Natural killer cell treated with Interleukin-12 subunit alpha and Interleukin-12 subunit beta and Interleukin-15 and Interleukin-18, amount 100 ng/mL, for 72 hours (primary cell): ENCODE data around the gene GRXCR2. TPM values are rescaled to one million over a fixed set of nuclear protein-coding genes. Genes with fewer than 3 reads are reported as not detected.
"Not testable (repeated sequence)": the region's sequence is repeated elsewhere in the genome, so short reads cannot be mapped to it uniquely, and the experiment has no call there.

Experiments
- ATAC-seq, 2 donors: fragments of 150-1000 bp; cut with Tn5 transposase in 1 of 2; sonication (Bioruptor Pico), chemical (Tn5 transposase) in 1 of 2; 2 replicates each; pipeline ENCODE4 v1.10.0; 2021
- DNase-seq: peaks from one replicate; pipeline ENCODE4 v3.0.0; 2022; ENCODE audit warnings: low spot score
- H3K27ac Mint-ChIP-seq, 2 donors: 1 replicate in 1 of 2; 2 replicates in 1 of 2; pipeline ENCODE4 v1.8.0; 2022; ENCODE audit warnings: mixed read lengths in 2 of 2, mild to moderate bottlenecking in 1 of 2, moderate library complexity in 1 of 2
- H3K27me3 Mint-ChIP-seq, 2 donors: 1 replicate in 1 of 2; 2 replicates in 1 of 2; pipeline ENCODE4 v1.8.0; 2022; ENCODE audit warnings: mixed read lengths in 2 of 2
- H3K36me3 Mint-ChIP-seq: one replicate; pipeline ENCODE4 v1.8.0; 2022; ENCODE audit warnings: mixed read lengths
- H3K4me1 Mint-ChIP-seq, 2 donors: 1 replicate in 1 of 2; 2 replicates in 1 of 2; pipeline ENCODE4 v1.8.0; 2022; ENCODE audit warnings: low read depth in 2 of 2, mixed read lengths in 2 of 2, mild to moderate bottlenecking in 1 of 2
- H3K4me3 Mint-ChIP-seq: one replicate; pipeline ENCODE4 v1.8.0; 2022; ENCODE audit warnings: mixed read lengths
- H3K9me3 Mint-ChIP-seq: 2 replicates; pipeline ENCODE4 v1.8.0; 2022; ENCODE audit warnings: mixed read lengths
- total RNA-seq, 2 donors: library from RNA; stranded (reverse); gene quantifications; one replicate each; pipeline ENCODE4 v1.2.3, GENCODE V29; 2022

GRXCR2 gene
- total RNA-seq, 2 donors from 2014 or later: not detected

- no peak overlapping the region for H3K4me3 Mint-ChIP-seq
- H3K4me1 Mint-ChIP-seq: peaks cover 9 to 10% of the 10 kb centered on the region in 2 donors
- DNase-seq (no peak), ATAC-seq (no peak)
- peaks cover 5 to 7% of the 10 kb centered on the region in 2 donors for H3K27me3 Mint-ChIP-seq
- no peak overlapping the region for H3K27ac Mint-ChIP-seq
- H3K9me3 Mint-ChIP-seq: no peaks in the 10 kb centered on the region
- no peaks in the 10 kb centered on the region for H3K36me3 Mint-ChIP-seq
Observed at GRCh38 chr5:145838276-145838675, 34.5 kb downstream of the GRXCR2 start.

GRCh38 chr5:145836241-145836640 lies 36.6 kb downstream of the GRXCR2 start:
- Mint-ChIP-seq H3K4me3 (peak overlapping the region; percentile 66), H3K4me1 (peaks cover 10 to 15% of the 10 kb centered on the region in 2 donors)
- H3K27me3 Mint-ChIP-seq, H3K9me3 Mint-ChIP-seq, H3K36me3 Mint-ChIP-seq, ATAC-seq, H3K27ac Mint-ChIP-seq, DNase-seq: not testable (repeated sequence)

GRCh38 chr5:145835848-145836239 lies 37.0 kb downstream of the GRXCR2 start:
- no peak for ATAC-seq

GRCh38 chr5:145834917-145835847 lies 37.6 kb downstream of the GRXCR2 start, which contains the start of gene PRELID2:
TSS of gene PRELID2 (minus strand) at chr5:145835342. CDS start at chr5:145835251, 91 bp downstream.
- peak within 1 kb of the TSS; percentile 69 for H3K4me3 Mint-ChIP-seq
- peaks cover 3 to 7% of the 10 kb centered on the region in 2 donors for H3K27me3 Mint-ChIP-seq
- DNase-seq (peak; percentile 86), ATAC-seq (peak; percentile 90 to 93)
- H3K27ac Mint-ChIP-seq: no peak within 1 kb of the TSS
- H3K4me1 Mint-ChIP-seq: peaks cover 12 to 22% of the 10 kb centered on the region in 2 donors
- no peaks in the 10 kb centered on the region for H3K9me3 Mint-ChIP-seq
- no peaks in the 10 kb centered on the region for H3K36me3 Mint-ChIP-seq

More at GRCh38 chr5:145835848-145836239, 37.0 kb downstream of the GRXCR2 start:
- Mint-ChIP-seq H3K27ac (no peak overlapping the region), H3K4me3 (peak overlapping the region; percentile 69), H3K9me3 (no peaks in the 10 kb centered on the region), H3K4me1 (peaks cover 10 to 16% of the 10 kb centered on the region in 2 donors), H3K36me3 (no peaks in the 10 kb centered on the region), H3K27me3 (peaks cover 3 to 7% of the 10 kb centered on the region in 2 donors)
- no peak for DNase-seq

- ATAC-seq: no peak
- H3K9me3 Mint-ChIP-seq: no peaks in the 10 kb centered on the region
- DNase-seq: no peak
- H3K27ac Mint-ChIP-seq: no peak overlapping the region
- peaks cover 12 to 24% of the 10 kb centered on the region in 2 donors for H3K4me1 Mint-ChIP-seq
- H3K36me3 Mint-ChIP-seq: no peaks in the 10 kb centered on the region
- H3K4me3 Mint-ChIP-seq: peak overlapping the region; percentile 69
- peaks cover 3 to 7% of the 10 kb centered on the region in 2 donors for H3K27me3 Mint-ChIP-seq
Observed at GRCh38 chr5:145834554-145834916, 38.3 kb downstream of the GRXCR2 start.

GRCh38 chr5:145833631-145834200 lies 39.1 kb downstream of the GRXCR2 start:
- ATAC-seq (no peak), DNase-seq (no peak)
- Mint-ChIP-seq H3K9me3 (no peaks in the 10 kb centered on the region), H3K4me3 (peak overlapping the region; percentile 30), H3K36me3 (no peaks in the 10 kb centered on the region), H3K4me1 (peaks cover 12 to 24% of the 10 kb centered on the region in 2 donors), H3K27ac (no peak overlapping the region), H3K27me3 (peaks cover 3 to 7% of the 10 kb centered on the region in 2 donors)

- Mint-ChIP-seq H3K9me3 (no peaks in the 10 kb centered on the region), H3K36me3 (no peaks in the 10 kb centered on the region)
Observed at GRCh38 chr5:145830594-145830993, 42.2 kb downstream of the GRXCR2 start.

GRCh38 chr5:145829708-145830361 lies 43.0 kb downstream of the GRXCR2 start:
- no peaks in the 10 kb centered on the region for H3K36me3 Mint-ChIP-seq
- no peaks in the 10 kb centered on the region for H3K9me3 Mint-ChIP-seq
- H3K4me3 Mint-ChIP-seq: no peak overlapping the region
- no peak overlapping the region for H3K27ac Mint-ChIP-seq
- H3K27me3 Mint-ChIP-seq: no peaks in the 10 kb centered on the region
- DNase-seq (no peak), ATAC-seq (no peak)
- peaks cover 9 to 20% of the 10 kb centered on the region in 2 donors for H3K4me1 Mint-ChIP-seq

More at GRCh38 chr5:145830594-145830993, 42.2 kb downstream of the GRXCR2 start:
- peaks cover 9 to 20% of the 10 kb centered on the region in 2 donors for H3K4me1 Mint-ChIP-seq
- ATAC-seq: no peak
- no peak overlapping the region for H3K27ac Mint-ChIP-seq
- no peaks in the 10 kb centered on the region for H3K27me3 Mint-ChIP-seq
- DNase-seq: no peak
- no peak overlapping the region for H3K4me3 Mint-ChIP-seq

- peaks cover 6 to 15% of the 10 kb centered on the region in 2 donors for H3K4me1 Mint-ChIP-seq
- no peaks in the 10 kb centered on the region for H3K9me3 Mint-ChIP-seq
- no peak overlapping the region for H3K4me3 Mint-ChIP-seq
- DNase-seq: no peak
- no peaks in the 10 kb centered on the region for H3K27me3 Mint-ChIP-seq
- no peak overlapping the region for H3K27ac Mint-ChIP-seq
- no peaks in the 10 kb centered on the region for H3K36me3 Mint-ChIP-seq
- no peak for ATAC-seq
Observed at GRCh38 chr5:145826895-145827674, 45.7 kb downstream of the GRXCR2 start.

GRCh38 chr5:145825751-145826180 lies 47.0 kb downstream of the GRXCR2 start:
- DNase-seq: no peak

GRCh38 chr5:145824040-145824439 lies 48.8 kb downstream of the GRXCR2 start:
- H3K4me1 Mint-ChIP-seq: peaks cover 0 to 4% of the 10 kb centered on the region in 2 donors
- no peaks in the 10 kb centered on the region for H3K27me3 Mint-ChIP-seq
- H3K27ac Mint-ChIP-seq: no peak overlapping the region
- no peaks in the 10 kb centered on the region for H3K36me3 Mint-ChIP-seq
- DNase-seq: no peak
- no peaks in the 10 kb centered on the region for H3K9me3 Mint-ChIP-seq
- no peak for ATAC-seq
- H3K4me3 Mint-ChIP-seq: no peak overlapping the region

More at GRCh38 chr5:145825751-145826180, 47.0 kb downstream of the GRXCR2 start:
- Mint-ChIP-seq H3K4me1 (peaks cover 6 to 8% of the 10 kb centered on the region in 2 donors), H3K36me3 (no peaks in the 10 kb centered on the region), H3K27ac (no peak overlapping the region), H3K27me3 (no peaks in the 10 kb centered on the region), H3K9me3 (no peaks in the 10 kb centered on the region), H3K4me3 (no peak overlapping the region)
- ATAC-seq: no peak

GRCh38 chr5:145818604-145819003 lies 54.2 kb downstream of the GRXCR2 start:
- no peaks in the 10 kb centered on the region for H3K4me1 Mint-ChIP-seq

GRCh38 chr5:145812877-145813276 lies 59.9 kb downstream of the GRXCR2 start:
- DNase-seq (no peak), ATAC-seq (peak in 1 of 2 donors; percentile 36)
- H3K9me3 Mint-ChIP-seq: no peaks in the 10 kb centered on the region
- H3K36me3 Mint-ChIP-seq: no peaks in the 10 kb centered on the region
- no peaks in the 10 kb centered on the region for H3K27me3 Mint-ChIP-seq
- H3K4me3 Mint-ChIP-seq: no peak overlapping the region
- no peak overlapping the region for H3K27ac Mint-ChIP-seq
- no peaks in the 10 kb centered on the region for H3K4me1 Mint-ChIP-seq

More at GRCh38 chr5:145818604-145819003, 54.2 kb downstream of the GRXCR2 start:
- H3K9me3 Mint-ChIP-seq: no peaks in the 10 kb centered on the region
- no peaks in the 10 kb centered on the region for H3K27me3 Mint-ChIP-seq
- DNase-seq (no peak), ATAC-seq (no peak)
- H3K4me3 Mint-ChIP-seq: no peak overlapping the region
- H3K36me3 Mint-ChIP-seq: no peaks in the 10 kb centered on the region
- H3K27ac Mint-ChIP-seq: no peak overlapping the region
